Chondrocyte (in vitro differentiated cells): Measurements from ENCODE around the gene UBASH3B. TPM values are rescaled to one million over a fixed set of nuclear protein-coding genes. Genes with fewer than 3 reads are reported as not detected.
A peak's percentile ranks its signal among the peaks of the same experiment; 100 is the strongest.

Experiments
- DNase-seq: peaks from one replicate; pipeline ENCODE4 v3.0.0; 2021; ENCODE audit warnings: mixed read lengths, low spot score
- H3K27ac Mint-ChIP-seq: one replicate; pipeline ENCODE4 v1.8.0; 2021; ENCODE audit warnings: mild to moderate bottlenecking, moderate library complexity, mixed read lengths; ENCODE audit not compliant: unreplicated experiment
- H3K27me3 Mint-ChIP-seq: 2 replicates; pipeline ENCODE4 v1.8.0; 2021; ENCODE audit warnings: low read depth, mixed read lengths
- H3K36me3 Mint-ChIP-seq: 2 replicates; pipeline ENCODE4 v1.8.0; 2021; ENCODE audit warnings: low read depth, mixed read lengths
- H3K4me1 Mint-ChIP-seq: 2 replicates; pipeline ENCODE4 v1.8.0; 2021; ENCODE audit warnings: low read depth, mild to moderate bottlenecking, mixed read lengths
- H3K4me3 Mint-ChIP-seq: one replicate; pipeline ENCODE4 v1.8.0; 2021; ENCODE audit warnings: mild to moderate bottlenecking, moderate library complexity, mixed read lengths; ENCODE audit not compliant: unreplicated experiment
- H3K9me3 Mint-ChIP-seq: 2 replicates; pipeline ENCODE4 v1.8.0; 2021; ENCODE audit warnings: low read depth, mixed read lengths
- total RNA-seq: library from RNA; stranded (reverse); gene quantifications from 3 replicates; pipeline ENCODE4 v1.2.1, GENCODE V29; 2021
- TF ChIP-seq, protein P1 (sequence below): fragments of 200-600 bp; sonication (generic); IDR thresholded peaks from 2 replicates; pipeline ENCODE4 v1.5.0; 2021; ENCODE audit warnings: antibody characterized with exemption, mild to moderate bottlenecking, moderate library complexity

UBASH3B gene
- total RNA-seq, 1 donor from 2014 or later = 14.4 TPM

- Mint-ChIP-seq H3K4me1 (peaks cover 26% of the 10 kb centered on the region), H3K27ac (no peak overlapping the region), H3K27me3 (no peaks in the 10 kb centered on the region), H3K4me3 (no peak overlapping the region), H3K9me3 (no peaks in the 10 kb centered on the region), H3K36me3 (no peaks in the 10 kb centered on the region)
- TF ChIP-seq, protein P1, sequence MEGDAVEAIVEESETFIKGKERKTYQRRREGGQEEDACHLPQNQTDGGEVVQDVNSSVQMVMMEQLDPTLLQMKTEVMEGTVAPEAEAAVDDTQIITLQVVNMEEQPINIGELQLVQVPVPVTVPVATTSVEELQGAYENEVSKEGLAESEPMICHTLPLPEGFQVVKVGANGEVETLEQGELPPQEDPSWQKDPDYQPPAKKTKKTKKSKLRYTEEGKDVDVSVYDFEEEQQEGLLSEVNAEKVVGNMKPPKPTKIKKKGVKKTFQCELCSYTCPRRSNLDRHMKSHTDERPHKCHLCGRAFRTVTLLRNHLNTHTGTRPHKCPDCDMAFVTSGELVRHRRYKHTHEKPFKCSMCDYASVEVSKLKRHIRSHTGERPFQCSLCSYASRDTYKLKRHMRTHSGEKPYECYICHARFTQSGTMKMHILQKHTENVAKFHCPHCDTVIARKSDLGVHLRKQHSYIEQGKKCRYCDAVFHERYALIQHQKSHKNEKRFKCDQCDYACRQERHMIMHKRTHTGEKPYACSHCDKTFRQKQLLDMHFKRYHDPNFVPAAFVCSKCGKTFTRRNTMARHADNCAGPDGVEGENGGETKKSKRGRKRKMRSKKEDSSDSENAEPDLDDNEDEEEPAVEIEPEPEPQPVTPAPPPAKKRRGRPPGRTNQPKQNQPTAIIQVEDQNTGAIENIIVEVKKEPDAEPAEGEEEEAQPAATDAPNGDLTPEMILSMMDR = no peak
- no peak for DNase-seq
Measured at GRCh38 chr11:122851366-122851966, 195.9 kb downstream of the UBASH3B start.

- Mint-ChIP-seq H3K4me3 (no peak overlapping the region), H3K36me3 (no peaks in the 10 kb centered on the region)
Measured at GRCh38 chr11:122852074-122852795, 196.7 kb downstream of the UBASH3B start.

DNA sequence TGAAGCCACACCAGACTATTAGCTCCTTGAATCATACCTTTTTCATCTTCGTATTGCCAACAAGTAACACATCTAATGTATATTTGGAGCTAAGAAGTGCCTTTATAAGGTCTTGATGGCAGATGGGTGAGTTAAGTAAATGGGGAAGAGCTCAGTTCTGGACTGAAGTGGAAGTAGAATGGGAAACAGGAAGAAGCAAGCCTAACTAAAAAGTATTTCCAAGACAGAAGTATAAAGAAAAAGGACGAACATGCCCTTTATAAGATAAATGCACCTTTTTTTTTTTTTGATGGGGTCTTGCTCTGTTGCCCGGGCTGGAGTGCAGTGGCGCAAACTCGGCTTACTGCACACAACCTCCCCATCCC, 197.3 kb downstream of the UBASH3B start:
- Mint-ChIP-seq H3K27me3 (no peaks in the 10 kb centered on the region), H3K4me1 (peaks cover 31% of the 10 kb centered on the region), H3K9me3 (no peaks in the 10 kb centered on the region), H3K36me3 (no peaks in the 10 kb centered on the region), H3K27ac (no peak overlapping the region), H3K4me3 (no peak overlapping the region)
- no peak for DNase-seq
- TF ChIP-seq, protein P1 = no peak

More at GRCh38 chr11:122852074-122852795, 196.7 kb downstream of the UBASH3B start:
- no peak for DNase-seq
- Mint-ChIP-seq H3K27ac (no peak overlapping the region), H3K9me3 (no peaks in the 10 kb centered on the region), H3K4me1 (peaks cover 31% of the 10 kb centered on the region), H3K27me3 (no peaks in the 10 kb centered on the region)
- TF ChIP-seq, protein P1 = no peak

- TF ChIP-seq, protein P1 = no peak
- H3K27me3 Mint-ChIP-seq = no peaks in the 10 kb centered on the region
- no peaks in the 10 kb centered on the region for H3K9me3 Mint-ChIP-seq
- H3K36me3 Mint-ChIP-seq = no peaks in the 10 kb centered on the region
- peaks cover 31% of the 10 kb centered on the region for H3K4me1 Mint-ChIP-seq
- H3K27ac Mint-ChIP-seq = no peak overlapping the region
- no peak overlapping the region for H3K4me3 Mint-ChIP-seq
- no peak for DNase-seq
Measured at GRCh38 chr11:122853261-122853660, 197.7 kb downstream of the UBASH3B start.

DNA sequence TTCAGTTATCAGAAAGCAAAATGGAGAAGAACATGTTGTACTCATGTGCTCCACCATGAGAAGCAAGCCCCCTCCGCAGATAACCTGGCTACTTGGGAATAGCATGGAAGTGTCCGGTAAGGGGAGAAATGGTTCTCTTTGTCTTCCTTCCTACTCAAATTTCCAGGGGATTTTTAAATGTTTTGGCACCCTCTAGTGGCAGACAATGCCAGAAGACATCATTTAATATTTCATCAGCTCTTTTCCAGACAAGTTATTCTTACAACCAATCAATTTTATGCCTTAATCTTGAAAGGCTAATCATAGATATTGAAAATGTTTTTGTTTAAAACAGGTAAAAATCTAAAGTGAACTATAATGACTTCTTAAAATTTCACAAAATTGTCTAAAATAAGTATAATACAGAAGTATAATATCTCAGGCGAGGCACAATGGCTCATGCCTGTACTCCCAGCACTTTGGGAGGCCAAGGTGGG, 198.5 kb downstream of the UBASH3B start:
- TF ChIP-seq, protein P1 = peak; percentile 96
- H3K9me3 Mint-ChIP-seq = no peaks in the 10 kb centered on the region
- no peaks in the 10 kb centered on the region for H3K36me3 Mint-ChIP-seq
- H3K4me1 Mint-ChIP-seq = peaks cover 31% of the 10 kb centered on the region
- no peaks in the 10 kb centered on the region for H3K27me3 Mint-ChIP-seq
- no peak for DNase-seq
- peak overlapping the region; percentile 19 for H3K4me3 Mint-ChIP-seq
- peak overlapping the region; percentile 5 for H3K27ac Mint-ChIP-seq
